Ovary (tissue), 9 donors: ENCODE measurements around the gene LIME1. TPM values are rescaled to one million over a fixed set of nuclear protein-coding genes. Genes with fewer than 3 reads are reported as not detected.

ENCODE experiments used
- DNase-seq, 5 donors: peaks; one replicate each; pipeline ENCODE4 v3.0.0-alpha.2; 2019 to 2020
- H3K27ac ChIP-seq, 2 donors: fragments of 200-600 bp; one replicate each; pipeline versions ENCODE4 v1.5.1 to v1.8.0; 2019 to 2022
- H3K27me3 ChIP-seq: fragments of 200-600 bp; one replicate; pipeline ENCODE4 v1.8.0; 2022
- H3K36me3 ChIP-seq: fragments of 200-600 bp; sonication (generic); one replicate; pipeline ENCODE4 v1.5.1; 2019
- H3K4me1 ChIP-seq: one replicate; pipeline ENCODE4 v1.8.1; 2013; ENCODE audit warnings: mild to moderate bottlenecking, moderate library complexity; ENCODE audit not compliant: insufficient read depth
- H3K4me3 ChIP-seq: fragments of 200-600 bp; sonication (generic); one replicate; pipeline ENCODE4 v1.5.1; 2017
- H3K9me3 ChIP-seq, 2 donors: fragments of 200-600 bp in 1 of 2; sonication (generic) in 1 of 2; one replicate each; pipeline versions ENCODE4 v1.5.1 to v1.8.1; 2013 to 2019; ENCODE audit warnings: mild to moderate bottlenecking in 1 of 2, moderate library complexity in 1 of 2
- EP300 ChIP-seq: sonication (generic); formaldehyde crosslinking; IDR thresholded peaks from one replicate; pipeline ENCODE4 v1.6.1; 2017; ENCODE audit warnings: antibody characterized with exemption
- POLR2A ChIP-seq: fragments of 450-650 bp; IDR thresholded peaks from one replicate; pipeline ENCODE4 v1.6.1; 2017; ENCODE audit warnings: antibody characterized with exemption, mild to moderate bottlenecking, moderate library complexity
- WGBS, 3 donors: extraction: QIAGEN DNeasy Blood & Tissue Kit in 1 of 3; methylation state at CpG; one replicate each; pipeline versions ENCODE4 v1.1.5 to v1.1.7; 2013 to 2017; 5-methylcytosine and 5-hydroxymethylcytosine counted together
- intact Hi-C, 4 donors: fragments of 100-400 bp; cut with DNase I; formaldehyde crosslinking; loops; one replicate each; pipeline versions ENCODE4 v1.11.0 to v1.15.1; 2022 to 2023
- polyA plus RNA-seq, 2 donors: library from polyadenylated mRNA; stranded (reverse); fragments of 200-250 nt in 1 of 2; fragments of 350-450 nt in 1 of 2; fragmentation: Illumina TruSeq in 1 of 2; extraction: RNeasy Lipid Tissue Mini Kit (QIAGEN cat#74804) in 1 of 2; gene quantifications; one replicate each; pipeline ENCODE4 v1.2.3, GENCODE V29; 2013 to 2014
- total RNA-seq, 7 donors: library from RNA; depleted of rRNA in 2 of 7; stranded (reverse); fragments of >200 nt in 2 of 7; fragmentation: NEBNext Ultra II Directional in 3 of 7; extraction: Animal tissue kit (Norgen Biotek cat#: 25700) in 3 of 7; gene quantifications; one replicate each; pipeline versions ENCODE4 v1.1.0 to v1.2.4, GENCODE V29; 2016 to 2023
- TF ChIP-seq, protein P1 (sequence below), 3 donors: fragments of 450-650 bp in 2 of 3; fragments of 200-600 bp in 1 of 3; IDR thresholded peaks; one replicate each; pipeline versions ENCODE4 v1.5.1 to v1.8.0; 2016 to 2022; ENCODE audit warnings: antibody characterized with exemption in 3 of 3, mild to moderate bottlenecking in 1 of 3
- donor health status: DM: no; HTN: no; CAD: no; lungs with moderate emphysema.
- donor health status: DM: no; HTN: no; CAD: no.
- donor health status: Bipolar disorder and iron deficiency.
- donor health status: DM: yes; HTN: yes; CAD: no.
- donor health status: DM: no; HTN: no; CAD: no.
- donor health status: DM: yes; HTN: yes; CAD: no.

Gene LIME1
- total and polyA plus RNA-seq, 9 donors, result 0.15 to 21.6 (median 13.7) TPM

DNA sequence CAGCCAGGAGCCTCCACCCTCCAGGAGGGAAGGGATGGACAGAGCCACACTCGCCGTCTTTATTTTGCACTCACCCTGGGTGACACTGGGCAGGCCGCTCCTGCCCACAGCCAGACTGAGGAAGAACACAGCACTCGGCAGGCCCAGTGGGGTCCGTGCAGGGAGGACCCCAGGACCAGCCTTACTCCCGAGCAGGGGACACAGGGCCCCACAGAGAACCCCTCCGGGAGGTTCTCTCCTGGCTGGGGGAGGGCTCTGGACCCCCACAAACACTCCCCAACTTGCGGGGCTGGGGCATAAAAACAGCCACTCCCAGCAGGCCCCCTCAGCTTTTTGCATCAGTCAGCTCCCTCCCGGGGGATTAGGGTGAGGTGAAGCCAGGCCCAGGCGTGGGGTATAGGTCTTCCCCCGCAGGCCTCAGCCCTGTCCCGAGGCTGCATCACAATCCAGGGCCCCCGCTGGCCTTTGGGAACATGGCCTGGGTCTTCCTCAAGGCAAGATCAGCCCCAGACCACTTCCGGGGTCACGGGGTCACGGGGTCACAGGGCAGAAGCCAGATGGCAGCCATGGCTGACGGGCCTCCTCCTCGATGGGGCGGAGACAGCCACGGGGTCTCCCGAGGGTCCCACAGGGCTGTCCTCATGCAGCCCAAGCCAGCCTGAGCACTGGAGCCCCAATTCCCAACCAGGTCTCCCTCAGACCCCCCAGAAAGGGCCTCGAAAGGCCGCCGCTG lies 36.8 kb upstream of the LIME1 start:
- Histone ChIP-seq H3K9me3 (no peaks in the 10 kb centered on the region), H3K27me3 (no peaks in the 10 kb centered on the region), H3K36me3 (no peaks in the 10 kb centered on the region), H3K4me3 (no peak overlapping the region), H3K27ac (no peak overlapping the region), H3K4me1 (peaks cover 2% of the 10 kb centered on the region)
- TF ChIP-seq EP300 (no peak), POLR2A (no peak)
- TF ChIP-seq, protein P1, sequence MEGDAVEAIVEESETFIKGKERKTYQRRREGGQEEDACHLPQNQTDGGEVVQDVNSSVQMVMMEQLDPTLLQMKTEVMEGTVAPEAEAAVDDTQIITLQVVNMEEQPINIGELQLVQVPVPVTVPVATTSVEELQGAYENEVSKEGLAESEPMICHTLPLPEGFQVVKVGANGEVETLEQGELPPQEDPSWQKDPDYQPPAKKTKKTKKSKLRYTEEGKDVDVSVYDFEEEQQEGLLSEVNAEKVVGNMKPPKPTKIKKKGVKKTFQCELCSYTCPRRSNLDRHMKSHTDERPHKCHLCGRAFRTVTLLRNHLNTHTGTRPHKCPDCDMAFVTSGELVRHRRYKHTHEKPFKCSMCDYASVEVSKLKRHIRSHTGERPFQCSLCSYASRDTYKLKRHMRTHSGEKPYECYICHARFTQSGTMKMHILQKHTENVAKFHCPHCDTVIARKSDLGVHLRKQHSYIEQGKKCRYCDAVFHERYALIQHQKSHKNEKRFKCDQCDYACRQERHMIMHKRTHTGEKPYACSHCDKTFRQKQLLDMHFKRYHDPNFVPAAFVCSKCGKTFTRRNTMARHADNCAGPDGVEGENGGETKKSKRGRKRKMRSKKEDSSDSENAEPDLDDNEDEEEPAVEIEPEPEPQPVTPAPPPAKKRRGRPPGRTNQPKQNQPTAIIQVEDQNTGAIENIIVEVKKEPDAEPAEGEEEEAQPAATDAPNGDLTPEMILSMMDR (IDR thresholded peaks at IDR 0.05), result no peak
- WGBS, 3 donors, result 63 to 68% (median 66%) methylated on average over 24 of the region's 24 CpGs
- intact Hi-C loops, result no loop called here
- DNase-seq, result peak in 4 of 5 donors; percentile 13 to 64 (median 36)

DNA sequence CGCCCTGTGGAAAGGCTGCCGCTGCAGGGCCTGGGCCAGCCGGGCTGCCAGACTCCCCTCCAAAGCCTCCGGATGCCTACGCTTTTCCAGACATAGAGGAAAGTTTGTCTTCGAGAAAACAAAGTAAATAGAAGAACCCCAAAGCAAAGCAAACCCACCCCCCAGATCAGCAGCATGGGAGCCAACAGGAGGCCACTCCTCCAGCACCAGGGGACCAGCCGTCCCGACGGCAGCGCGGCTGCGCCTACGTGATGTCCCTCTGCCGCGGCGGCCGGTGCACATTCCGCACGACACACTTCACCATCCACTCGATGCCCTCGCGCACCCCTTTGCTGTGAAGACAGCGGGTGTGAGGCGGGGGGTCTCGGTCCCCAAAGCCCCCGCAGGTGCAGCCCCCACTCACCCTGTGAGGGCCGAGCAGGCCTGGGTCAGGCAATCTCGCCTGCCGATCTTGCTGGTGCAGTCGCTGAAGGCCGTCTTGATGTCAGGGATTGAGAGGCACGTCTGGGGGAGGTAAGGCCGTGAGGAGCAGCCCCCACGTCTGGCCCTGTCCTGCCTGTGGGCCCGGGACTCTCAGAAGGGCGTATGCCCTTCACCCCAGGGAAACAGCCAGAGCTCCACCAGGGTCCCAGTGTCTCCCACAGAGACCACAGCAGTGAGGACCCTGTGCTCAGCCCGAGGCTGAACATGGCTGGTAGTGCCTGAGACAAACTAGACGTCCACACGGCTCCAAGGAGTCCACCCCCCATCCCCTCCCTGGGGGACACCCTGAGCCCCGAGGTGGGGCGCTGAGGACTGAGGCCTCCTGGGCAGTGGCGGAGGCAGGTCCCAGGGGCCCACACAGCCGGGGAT lies 36.0 kb upstream of the LIME1 start:
- Histone ChIP-seq H3K27me3 (no peaks in the 10 kb centered on the region), H3K4me1 (peaks cover 2% of the 10 kb centered on the region), H3K27ac (no peak overlapping the region), H3K4me3 (no peak overlapping the region), H3K9me3 (no peaks in the 10 kb centered on the region), H3K36me3 (no peaks in the 10 kb centered on the region)
- 71 to 75% (median 72%) methylated on average over 40 to 43 of the region's 43 CpGs for WGBS, 3 donors
- intact Hi-C loops, result no loop called here
- peak in 3 of 5 donors; percentile 22 to 43 (median 25) for DNase-seq
- TF ChIP-seq EP300 (no peak), POLR2A (no peak)
- TF ChIP-seq, protein P1 (IDR thresholded peaks at IDR 0.05), result no peak

DNA sequence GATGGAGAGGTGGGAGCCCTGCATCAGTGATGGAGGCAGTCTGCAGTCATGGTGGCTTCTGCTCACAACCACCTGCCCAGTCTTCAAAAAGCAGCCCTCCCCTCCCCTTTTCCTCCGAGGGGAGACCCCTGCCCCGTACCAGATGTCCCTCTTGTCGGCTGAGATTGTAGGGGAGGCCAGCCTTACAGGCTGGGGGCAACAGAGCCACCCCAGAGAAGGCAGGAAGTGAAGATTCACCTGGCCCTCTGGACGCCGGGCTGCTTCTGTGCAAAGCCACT lies 35.5 kb upstream of the LIME1 start:
- H3K27me3 ChIP-seq, result no peaks in the 10 kb centered on the region
- 68 to 70% (median 68%) methylated on average over 5 of the region's 5 CpGs for WGBS, 3 donors
- intact Hi-C loops, result no loop called here
- peaks cover 2% of the 10 kb centered on the region for H3K4me1 ChIP-seq
- no peaks in the 10 kb centered on the region for H3K36me3 ChIP-seq
- no peaks in the 10 kb centered on the region for H3K9me3 ChIP-seq
- no peak overlapping the region for H3K27ac ChIP-seq
- TF ChIP-seq, protein P1 (IDR thresholded peaks at IDR 0.05), result no peak
- TF ChIP-seq POLR2A (no peak), EP300 (no peak)
- no peak for DNase-seq
- H3K4me3 ChIP-seq, result no peak overlapping the region

DNA sequence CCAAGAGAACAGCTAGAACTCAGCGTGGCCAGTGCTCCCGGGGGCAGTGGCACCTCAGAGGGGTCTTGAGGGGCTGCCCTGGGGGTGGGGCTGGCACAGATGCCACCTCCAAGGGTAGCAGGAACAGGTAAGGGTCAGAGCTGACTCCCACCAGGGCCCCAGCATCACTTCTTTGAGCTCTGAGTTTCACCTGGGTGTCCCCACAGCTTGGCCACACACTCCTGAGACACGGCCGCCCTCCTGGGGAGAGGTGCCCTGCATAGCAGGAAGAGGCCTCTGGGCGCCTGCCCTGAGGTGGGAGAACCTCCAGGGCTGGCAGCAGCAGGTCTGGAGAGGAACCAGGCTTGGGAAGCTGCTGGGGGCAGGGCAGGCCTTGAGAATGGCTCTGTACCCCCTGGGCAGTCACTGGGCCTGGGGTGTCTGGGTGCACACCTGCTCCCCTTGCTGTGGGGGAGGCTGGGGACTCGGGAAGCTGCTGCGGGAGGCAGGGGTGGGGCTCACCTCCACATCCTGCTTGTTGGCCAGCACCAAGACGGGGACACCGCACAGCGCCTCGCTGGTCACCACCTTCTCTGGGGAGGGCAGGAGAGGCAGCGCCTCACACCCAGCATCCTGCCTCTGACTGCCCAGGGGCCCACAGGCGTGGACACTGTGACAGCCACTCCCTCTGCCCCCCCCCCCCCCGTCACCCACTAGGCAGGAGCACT lies 35.0 kb upstream of the LIME1 start:
- Histone ChIP-seq H3K27me3 (no peaks in the 10 kb centered on the region), H3K4me3 (no peak overlapping the region), H3K4me1 (peaks cover 2% of the 10 kb centered on the region), H3K9me3 (no peaks in the 10 kb centered on the region), H3K27ac (no peak overlapping the region), H3K36me3 (no peaks in the 10 kb centered on the region)
- 74 to 80% (median 75%) methylated on average over 11 to 14 of the region's 14 CpGs for WGBS, 3 donors
- intact Hi-C loops, result no loop called here
- TF ChIP-seq POLR2A, result no peak
- DNase-seq, result peak in 1 of 5 donors; percentile 32
